ENCODE data around the gene KDM5C. TPM values are rescaled to one million over a fixed set of nuclear protein-coding genes. Genes with fewer than 3 reads are reported as not detected.

KDM5C gene
- total RNA-seq, 1 experiment from 2014 or later, result 163 TPM

DNA sequence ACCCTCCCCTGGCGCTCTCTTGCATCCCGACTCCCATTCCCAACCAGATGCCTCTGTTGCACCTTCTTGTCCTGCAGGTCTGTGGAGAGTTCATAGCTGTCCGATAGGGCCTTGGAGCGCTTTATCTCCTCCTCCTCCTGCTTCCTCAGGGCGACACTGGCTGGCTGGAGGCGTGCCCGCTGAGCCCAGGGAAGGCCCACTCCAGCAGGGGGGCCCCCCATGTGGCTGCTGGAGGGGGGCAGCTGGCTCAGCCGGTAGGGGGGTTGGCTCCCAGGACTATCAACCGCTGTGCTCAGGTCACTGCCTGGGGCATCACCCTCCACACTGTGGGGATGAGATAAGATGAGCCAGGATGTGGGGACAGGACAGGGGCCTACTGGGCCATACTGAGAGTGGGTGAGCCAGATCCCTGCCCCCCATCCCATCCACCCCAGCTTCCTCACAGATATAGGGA lies 30.8 kb upstream of the KDM5C start:
- no peak for DNase-seq (ENCODE audit: unreplicated experiment)
- no peaks in the 10 kb centered on the region for H3K9me3 Mint-ChIP-seq (ENCODE audit: unreplicated experiment)
- intact Hi-C loops (cut with micrococcal nuclease), result no loop called here
- TF ChIP-seq, protein P1, sequence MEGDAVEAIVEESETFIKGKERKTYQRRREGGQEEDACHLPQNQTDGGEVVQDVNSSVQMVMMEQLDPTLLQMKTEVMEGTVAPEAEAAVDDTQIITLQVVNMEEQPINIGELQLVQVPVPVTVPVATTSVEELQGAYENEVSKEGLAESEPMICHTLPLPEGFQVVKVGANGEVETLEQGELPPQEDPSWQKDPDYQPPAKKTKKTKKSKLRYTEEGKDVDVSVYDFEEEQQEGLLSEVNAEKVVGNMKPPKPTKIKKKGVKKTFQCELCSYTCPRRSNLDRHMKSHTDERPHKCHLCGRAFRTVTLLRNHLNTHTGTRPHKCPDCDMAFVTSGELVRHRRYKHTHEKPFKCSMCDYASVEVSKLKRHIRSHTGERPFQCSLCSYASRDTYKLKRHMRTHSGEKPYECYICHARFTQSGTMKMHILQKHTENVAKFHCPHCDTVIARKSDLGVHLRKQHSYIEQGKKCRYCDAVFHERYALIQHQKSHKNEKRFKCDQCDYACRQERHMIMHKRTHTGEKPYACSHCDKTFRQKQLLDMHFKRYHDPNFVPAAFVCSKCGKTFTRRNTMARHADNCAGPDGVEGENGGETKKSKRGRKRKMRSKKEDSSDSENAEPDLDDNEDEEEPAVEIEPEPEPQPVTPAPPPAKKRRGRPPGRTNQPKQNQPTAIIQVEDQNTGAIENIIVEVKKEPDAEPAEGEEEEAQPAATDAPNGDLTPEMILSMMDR (IDR thresholded peaks at IDR 0.05; ENCODE audit: unreplicated experiment), result no peak
- ChIA-PET CTCF (interaction anchor here (0.6 to 3.2 kb wide), 3 partner anchors 28 to 615 kb away, joined by 4 to 12 read pairs (median 6); no protein-coding TSS in a partner anchor), POLR2A (interaction anchor here (0.6 to 1.0 kb wide), 2 partner anchors 31 to 334 kb away, joined by 3 read pairs; partner anchors contain the start of gene KDM5C)
- H3K4me1 Mint-ChIP-seq (ENCODE audit: insufficient read depth, unreplicated experiment), result peaks cover 7% of the 10 kb centered on the region
- no peak overlapping the region for H3K27ac Mint-ChIP-seq (ENCODE audit: low read depth, unreplicated experiment)
- peaks cover 44% of the 10 kb centered on the region for H3K27me3 Mint-ChIP-seq (ENCODE audit: insufficient read depth, unreplicated experiment)
- no peak overlapping the region for H3K4me3 Mint-ChIP-seq (ENCODE audit: unreplicated experiment)
- peaks cover 6% of the 10 kb centered on the region for H3K36me3 Mint-ChIP-seq (ENCODE audit: insufficient read depth, unreplicated experiment)
- BruUV-seq (replicated peaks), result no TSS peak

DNA sequence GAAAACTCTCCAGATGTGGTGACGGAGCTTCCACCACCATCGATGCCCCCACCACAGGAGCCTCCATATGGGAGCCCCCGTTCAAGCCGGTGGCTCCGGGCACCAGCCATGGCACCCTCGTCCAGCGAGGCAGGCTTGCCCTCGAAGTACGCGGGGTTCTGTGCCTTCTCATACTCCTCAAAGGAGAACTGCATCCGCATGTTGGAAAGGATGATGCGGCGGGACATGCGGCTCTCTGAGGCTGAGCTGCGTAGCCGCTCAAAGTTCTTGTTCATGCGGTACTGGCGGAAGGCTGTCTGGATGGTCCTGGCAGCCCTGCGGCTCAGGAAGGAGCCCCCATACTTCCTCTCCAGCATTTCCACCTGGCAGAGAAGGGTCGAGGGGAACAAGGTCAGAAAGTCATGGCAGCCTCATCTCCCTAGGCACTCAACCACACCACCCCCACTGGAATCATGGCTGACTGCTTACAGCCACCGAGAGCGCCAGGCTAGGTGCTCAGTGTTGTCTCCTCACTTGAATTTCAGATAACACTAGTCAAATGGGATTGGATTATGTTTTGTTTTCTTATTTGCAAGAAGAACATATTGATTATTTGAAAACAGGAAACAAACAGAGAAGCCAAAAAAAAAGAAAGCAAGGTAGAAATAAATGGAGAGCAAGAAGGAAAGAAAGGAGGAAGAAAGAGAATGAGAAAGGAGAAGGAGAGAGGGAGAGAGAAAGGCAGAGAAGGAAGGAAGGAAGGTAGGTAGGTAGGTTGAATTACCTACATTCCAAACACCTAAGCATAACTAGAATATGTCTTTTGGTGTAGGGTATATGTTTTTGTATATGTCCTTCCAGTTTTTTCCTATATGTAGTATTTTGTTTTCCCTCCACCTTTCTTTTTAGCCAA lies 29.8 kb upstream of the KDM5C start:
- no TSS peak for BruUV-seq (replicated peaks)
- intact Hi-C loops (cut with micrococcal nuclease), result no loop called here
- TF ChIP-seq, protein P1 (IDR thresholded peaks at IDR 0.05; ENCODE audit: unreplicated experiment), result no peak
- ChIA-PET CTCF (interaction anchor here (0.7 to 3.2 kb wide), 4 partner anchors 29 to 1880 kb away, joined by 3 to 12 read pairs (median 5); no protein-coding TSS in a partner anchor), POLR2A (interaction anchor here (0.6 to 1.0 kb wide), 2 partner anchors 30 to 333 kb away, joined by 3 read pairs; partner anchors contain the start of gene KDM5C)
- Mint-ChIP-seq H3K27me3 (ENCODE audit: insufficient read depth, unreplicated experiment) (peaks cover 35% of the 10 kb centered on the region), H3K36me3 (ENCODE audit: insufficient read depth, unreplicated experiment) (peaks cover 6% of the 10 kb centered on the region), H3K4me1 (ENCODE audit: insufficient read depth, unreplicated experiment) (peaks cover 7% of the 10 kb centered on the region), H3K4me3 (ENCODE audit: unreplicated experiment) (no peak overlapping the region), H3K27ac (ENCODE audit: low read depth, unreplicated experiment) (no peak overlapping the region), H3K9me3 (ENCODE audit: unreplicated experiment) (no peaks in the 10 kb centered on the region)
- no peak for DNase-seq (ENCODE audit: unreplicated experiment)

DNA sequence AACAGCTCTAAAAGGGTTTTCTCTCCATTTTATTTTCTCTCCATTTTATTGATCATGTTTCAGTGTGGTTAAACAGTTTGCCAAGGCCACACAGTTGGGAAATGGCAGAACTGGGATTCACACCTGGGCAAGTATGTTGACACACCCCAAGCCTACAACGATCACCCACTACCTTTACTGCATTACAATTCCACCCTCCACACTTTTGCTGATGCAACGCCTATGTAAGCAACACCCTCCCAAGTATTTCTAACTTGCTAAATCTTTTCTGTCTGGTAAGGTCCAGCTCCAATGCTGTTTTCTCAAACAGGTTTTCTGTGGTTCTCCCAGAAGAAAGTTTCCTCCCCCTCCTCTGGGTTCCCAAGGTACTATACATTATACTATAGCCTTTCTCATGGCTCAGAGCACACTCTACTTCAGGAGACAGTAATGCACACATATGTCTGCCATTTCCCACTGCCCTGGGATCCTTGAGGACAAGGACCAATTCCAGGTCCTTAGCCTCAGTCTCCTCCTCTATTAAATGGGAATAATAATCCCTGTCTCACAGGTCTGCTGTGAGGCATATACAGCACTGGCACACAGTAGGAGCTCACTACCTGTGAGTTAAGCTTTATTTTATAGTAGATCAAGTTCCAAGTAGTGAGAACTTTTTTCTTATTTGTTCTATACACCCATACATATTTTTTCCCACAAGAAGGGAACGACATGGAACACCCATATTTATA lies 28.4 kb upstream of the KDM5C start:
- Mint-ChIP-seq H3K27me3 (ENCODE audit: insufficient read depth, unreplicated experiment) (peaks cover 30% of the 10 kb centered on the region), H3K27ac (ENCODE audit: low read depth, unreplicated experiment) (peak overlapping the region; percentile 36), H3K9me3 (ENCODE audit: unreplicated experiment) (no peaks in the 10 kb centered on the region), H3K36me3 (ENCODE audit: insufficient read depth, unreplicated experiment) (peaks cover 6% of the 10 kb centered on the region), H3K4me3 (ENCODE audit: unreplicated experiment) (no peak overlapping the region), H3K4me1 (ENCODE audit: insufficient read depth, unreplicated experiment) (peaks cover 7% of the 10 kb centered on the region)
- TF ChIP-seq, protein P1 (IDR thresholded peaks at IDR 0.05; ENCODE audit: unreplicated experiment), result no peak
- intact Hi-C loops (cut with micrococcal nuclease), result no loop called here
- no peak for DNase-seq (ENCODE audit: unreplicated experiment)
- ChIA-PET POLR2A (interaction anchor here (0.6 to 1.7 kb wide), 5 partner anchors 10 to 54 kb away, joined by 3 to 5 read pairs (median 3); no protein-coding TSS in a partner anchor), CTCF (interaction anchor here (0.6 to 1.6 kb wide), 6 partner anchors 31 to 291 kb away, joined by 3 to 9 read pairs (median 4); no protein-coding TSS in a partner anchor)
- BruUV-seq (replicated peaks), result no TSS peak

DNA sequence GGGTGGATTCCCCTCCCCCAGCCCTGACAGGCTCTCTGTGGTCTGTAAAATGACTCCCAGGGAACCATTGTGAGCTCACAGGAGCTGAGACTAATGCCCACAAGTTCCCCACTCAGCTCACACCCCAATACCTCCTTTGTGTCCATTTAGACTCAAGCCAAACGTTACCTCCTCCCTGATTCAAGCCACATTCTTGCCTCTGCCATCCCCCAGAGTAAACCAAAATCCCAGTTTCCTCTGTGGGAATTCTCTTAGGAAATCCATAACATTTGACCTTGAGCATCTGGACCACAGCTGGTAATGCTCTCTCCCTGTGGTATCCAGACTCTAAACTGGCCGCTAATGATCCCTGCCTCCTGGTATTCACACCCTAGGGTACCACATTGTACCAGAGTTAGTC lies 26.3 kb upstream of the KDM5C start:
- Mint-ChIP-seq H3K27me3 (ENCODE audit: insufficient read depth, unreplicated experiment) (peaks cover 25% of the 10 kb centered on the region), H3K36me3 (ENCODE audit: insufficient read depth, unreplicated experiment) (peaks cover 6% of the 10 kb centered on the region), H3K9me3 (ENCODE audit: unreplicated experiment) (no peaks in the 10 kb centered on the region), H3K4me3 (ENCODE audit: unreplicated experiment) (no peak overlapping the region), H3K27ac (ENCODE audit: low read depth, unreplicated experiment) (no peak overlapping the region), H3K4me1 (ENCODE audit: insufficient read depth, unreplicated experiment) (peaks cover 7% of the 10 kb centered on the region)
- TF ChIP-seq, protein P1 (IDR thresholded peaks at IDR 0.05; ENCODE audit: unreplicated experiment), result no peak
- ChIA-PET POLR2A (no interaction called here), CTCF (interaction anchor here (0.7 kb wide), 1 partner anchor 31 kb away, joined by 4 read pairs; no protein-coding TSS in a partner anchor)
- no TSS peak for BruUV-seq (replicated peaks)
- no peak for DNase-seq (ENCODE audit: unreplicated experiment)
- intact Hi-C loops (cut with micrococcal nuclease), result no loop called here

Measured in MCF 10A (cell line).